Lower lobe of right lung (tissue), 2 donors: ENCODE measurements around the gene SEMA3A. TPM values are rescaled to one million over a fixed set of nuclear protein-coding genes. Genes with fewer than 3 reads are reported as not detected.

Experiments used
- ATAC-seq, 2 donors: fragments of 200-7000 bp; cut with Tn5 transposase; one replicate each; pipeline ENCODE4 v1.9.1; 2020 to 2022; ENCODE audit warnings: mild to moderate bottlenecking in 2 of 2, moderate library complexity in 2 of 2
- DNase-seq: peaks from one replicate; pipeline ENCODE4 v3.0.0-alpha.2; 2020
- H3K27ac ChIP-seq: fragments of 200-600 bp; one replicate; pipeline ENCODE4 v1.8.0; 2022
- H3K27me3 ChIP-seq: fragments of 200-600 bp; one replicate; pipeline ENCODE4 v1.8.0; 2022; ENCODE audit warnings: low read depth
- H3K36me3 ChIP-seq: fragments of 200-600 bp; one replicate; pipeline ENCODE4 v1.8.0; 2022; ENCODE audit warnings: mild to moderate bottlenecking
- H3K4me1 ChIP-seq: fragments of 200-600 bp; one replicate; pipeline ENCODE4 v1.8.0; 2022
- H3K4me3 ChIP-seq: fragments of 200-600 bp; one replicate; pipeline ENCODE4 v1.8.0; 2022; ENCODE audit warnings: mild to moderate bottlenecking
- H3K9me3 ChIP-seq: fragments of 200-600 bp; one replicate; pipeline ENCODE4 v1.8.0; 2022
- CTCF ChIP-seq: fragments of 200-600 bp; IDR thresholded peaks from one replicate; pipeline ENCODE4 v1.8.0; 2022; ENCODE audit warnings: antibody characterized with exemption, mild to moderate bottlenecking
- intact Hi-C: fragments of 100-400 bp; cut with DNase I; formaldehyde crosslinking; loops from one replicate; pipeline ENCODE4 v1.11.0; 2022
- total RNA-seq: library from RNA; stranded (reverse); fragmentation: NEBNext Ultra II Directional; extraction: Animal tissue kit (Norgen Biotek cat#: 25700); gene quantifications from one replicate; pipeline ENCODE4 v1.2.1, GENCODE V29; 2021
- donor health status: DM: no; HTN: yes; CAD: no; lungs with severe emphysema.

Gene SEMA3A
- total RNA-seq, 1 donor from 2014 or later, result 9.7 TPM

GRCh38 chr7:84122582-84123360, 71.8 kb downstream of the SEMA3A start:
- ATAC-seq, result no peak
- intact Hi-C loops, result no loop called here
- no peak overlapping the region for H3K4me3 ChIP-seq
- DNase-seq, result no peak
- TF ChIP-seq CTCF, result no peak
- no peak overlapping the region for H3K27ac ChIP-seq
- H3K4me1 ChIP-seq, result no peaks in the 10 kb centered on the region
- H3K9me3 ChIP-seq, result no peaks in the 10 kb centered on the region
- no peaks in the 10 kb centered on the region for H3K27me3 ChIP-seq
- H3K36me3 ChIP-seq, result no peaks in the 10 kb centered on the region

- intact Hi-C loops, result no loop called here
- Histone ChIP-seq H3K4me1 (peaks cover 17% of the 10 kb centered on the region), H3K27me3 (no peaks in the 10 kb centered on the region), H3K9me3 (no peaks in the 10 kb centered on the region), H3K4me3 (no peak overlapping the region), H3K27ac (no peak overlapping the region), H3K36me3 (no peaks in the 10 kb centered on the region)
- ATAC-seq (no peak), DNase-seq (no peak)
- no peak for TF ChIP-seq CTCF
Observed at GRCh38 chr7:84117304-84117703, 77.3 kb downstream of the SEMA3A start.

- ATAC-seq (no peak), DNase-seq (no peak)
- TF ChIP-seq CTCF, result no peak
- H3K4me1 ChIP-seq, result peaks cover 17% of the 10 kb centered on the region
- H3K27me3 ChIP-seq, result no peaks in the 10 kb centered on the region
- H3K4me3 ChIP-seq, result no peak overlapping the region
- intact Hi-C loops, result no loop called here
- no peaks in the 10 kb centered on the region for H3K9me3 ChIP-seq
- no peaks in the 10 kb centered on the region for H3K36me3 ChIP-seq
- no peak overlapping the region for H3K27ac ChIP-seq
Observed at GRCh38 chr7:84113906-84114850, 80.4 kb downstream of the SEMA3A start.

- DNase-seq, result no peak
- no peaks in the 10 kb centered on the region for H3K27me3 ChIP-seq
- TF ChIP-seq CTCF, result no peak
- no peaks in the 10 kb centered on the region for H3K36me3 ChIP-seq
- H3K9me3 ChIP-seq, result no peaks in the 10 kb centered on the region
- no peak for ATAC-seq
- intact Hi-C loops, result no loop called here
- no peak overlapping the region for H3K4me3 ChIP-seq
- peaks cover 17% of the 10 kb centered on the region for H3K4me1 ChIP-seq
- no peak overlapping the region for H3K27ac ChIP-seq
Observed at GRCh38 chr7:84113286-84113685, 81.3 kb downstream of the SEMA3A start.

GRCh38 chr7:84112771-84113170, 81.8 kb downstream of the SEMA3A start:
- TF ChIP-seq CTCF, result no peak

More at GRCh38 chr7:84112771-84113170, 81.8 kb downstream of the SEMA3A start:
- no peaks in the 10 kb centered on the region for H3K36me3 ChIP-seq
- H3K4me1 ChIP-seq, result peaks cover 17% of the 10 kb centered on the region
- H3K9me3 ChIP-seq, result no peaks in the 10 kb centered on the region
- intact Hi-C loops, result no loop called here
- ATAC-seq (no peak), DNase-seq (no peak)
- no peaks in the 10 kb centered on the region for H3K27me3 ChIP-seq
- H3K4me3 ChIP-seq, result no peak overlapping the region
- H3K27ac ChIP-seq, result no peak overlapping the region
